ENCODE data around the gene HACD1. TPM values are rescaled to one million over a fixed set of nuclear protein-coding genes. Genes with fewer than 3 reads are reported as not detected.
A peak's percentile ranks its signal among the peaks of the same experiment; 100 is the strongest.
"Not testable (repeated sequence)": the region's sequence is repeated elsewhere in the genome, so short reads cannot be mapped to it uniquely, and the experiment has no call there.

The HACD1 gene
- polyA plus RNA-seq, 3 donors, result 13.1 to 15.9 (median 13.7) TPM

DNA sequence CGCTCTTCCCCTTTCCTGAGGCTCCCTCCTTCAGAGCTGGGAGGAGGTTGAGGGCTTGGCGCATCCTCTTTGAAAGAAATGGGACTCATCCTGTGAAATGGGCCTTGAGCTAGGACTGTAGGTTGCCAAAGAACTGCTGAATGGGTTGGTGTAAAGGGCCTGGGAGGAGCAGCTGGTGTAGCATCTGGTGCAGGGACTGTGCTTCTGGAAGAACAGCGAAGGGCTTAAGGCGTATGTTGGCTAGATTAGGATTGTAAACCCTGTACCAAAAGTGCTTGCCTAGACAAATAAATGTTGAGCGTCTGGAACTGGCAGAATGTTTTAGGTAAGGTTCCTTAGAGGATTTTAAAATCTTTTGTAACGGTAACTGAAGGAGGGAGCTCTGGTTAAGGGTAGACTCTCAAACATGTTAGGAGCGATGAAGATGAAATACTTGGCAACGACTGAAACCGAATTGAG is 27.3 kb upstream of the HACD1 start:
- peak; percentile 4 for DNase-seq

DNA sequence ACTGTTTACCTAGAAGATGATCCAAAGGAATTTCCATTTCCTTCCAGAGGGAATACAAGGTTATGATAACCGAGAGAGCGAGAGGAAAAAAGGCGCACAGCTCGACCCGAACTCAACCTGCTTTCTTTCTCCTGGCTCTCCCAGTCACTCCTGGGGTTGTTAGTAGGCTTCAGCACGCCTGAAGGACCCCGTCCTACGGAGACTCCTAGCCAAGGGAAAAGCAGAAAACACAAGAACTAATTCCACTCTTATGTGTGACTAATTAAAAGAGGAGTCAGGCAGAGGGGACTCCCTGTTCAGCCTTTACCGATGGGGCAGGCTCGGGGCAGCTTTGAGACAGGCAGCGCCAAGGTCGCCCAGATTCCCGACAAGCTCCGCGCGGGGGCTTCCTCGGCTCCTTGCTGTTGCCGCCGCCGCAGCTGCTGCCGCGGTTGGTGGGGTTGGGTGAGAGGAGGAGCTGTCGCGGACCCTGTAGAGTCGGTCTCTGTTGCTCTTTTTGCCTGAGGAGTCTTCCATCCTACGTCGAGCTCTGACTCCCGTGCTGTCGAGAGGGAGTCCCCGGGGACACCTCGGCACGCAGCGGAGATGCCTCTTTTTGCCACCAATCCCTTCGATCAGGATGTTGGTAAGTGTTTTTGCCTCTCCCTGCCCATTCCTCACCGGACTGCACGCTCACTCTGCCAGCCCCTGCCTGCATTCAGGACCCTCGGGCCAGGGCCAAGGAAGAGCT is 26.7 kb upstream of the HACD1 start, which contains the start of gene STAM:
Gene STAM, plus strand, starts transcription at position 397 of the 730 bp plus-strand sequence. Its CDS starts 189 bp downstream, at position 586.
- peak; percentile 93 for DNase-seq

DNA sequence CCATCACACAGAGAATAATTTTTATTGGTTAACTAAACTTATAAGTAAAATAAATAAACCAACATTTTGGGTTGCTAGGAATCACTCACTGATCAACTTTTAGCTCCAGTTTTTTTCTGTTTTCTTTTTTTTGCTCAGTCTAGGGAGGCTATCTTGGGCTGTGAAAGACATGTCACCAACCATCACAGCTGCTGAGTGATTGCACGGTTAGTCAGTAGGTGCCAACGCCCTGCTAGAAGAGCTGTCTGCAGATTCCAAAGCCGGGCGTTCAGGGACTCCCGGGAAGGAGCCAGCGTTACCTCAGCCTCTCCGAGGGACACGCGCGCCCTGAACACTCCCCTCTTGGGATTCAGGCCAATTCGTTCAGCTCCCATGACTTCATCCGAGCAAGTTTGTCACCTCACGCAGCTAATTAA is 26.2 kb upstream of the HACD1 start:
- DNase-seq, result no peak

DNA sequence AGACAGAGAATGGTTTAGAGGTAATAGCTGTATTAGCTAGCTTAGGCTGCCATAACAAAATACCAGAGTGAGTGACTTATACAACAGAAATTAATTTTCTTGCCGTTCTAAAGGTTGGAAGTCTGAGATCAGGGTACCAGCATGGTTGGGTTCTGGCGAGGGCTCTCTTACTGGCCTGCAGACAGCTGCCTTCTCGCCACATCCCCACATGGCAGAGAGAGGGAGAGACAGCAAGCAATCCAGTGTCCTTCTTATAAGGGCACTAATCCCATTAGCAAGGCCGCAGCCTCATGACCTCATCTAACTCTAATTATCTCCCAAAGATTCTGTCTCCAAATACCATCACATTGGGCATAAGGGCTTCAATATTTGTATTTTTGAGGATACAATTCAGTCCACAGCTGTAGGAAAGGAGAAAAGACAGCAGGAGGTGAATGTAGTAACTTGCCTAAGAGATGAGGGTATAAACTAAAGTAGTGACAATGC is 23.2 kb upstream of the HACD1 start:
- DNase-seq, result no peak

DNA sequence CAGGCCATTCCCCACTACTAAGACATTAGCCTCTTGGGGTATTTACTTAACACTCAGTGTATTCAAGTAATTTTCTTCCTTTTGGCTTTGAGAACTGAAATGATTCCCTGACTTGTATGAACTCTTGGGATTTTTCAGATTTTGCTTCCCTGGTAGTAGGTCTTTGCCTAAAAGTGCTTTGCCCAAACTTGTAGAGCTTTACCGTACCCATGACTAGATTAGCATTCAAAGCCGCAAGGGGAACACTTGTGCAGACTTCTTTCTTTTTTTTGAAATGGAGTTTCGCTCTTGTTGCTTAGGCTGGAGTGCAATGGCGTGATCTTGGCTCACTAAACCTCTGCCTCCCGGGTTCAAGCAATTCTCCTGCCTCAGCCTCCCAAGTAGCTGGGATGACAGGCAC is 20.7 kb upstream of the HACD1 start:
- no peak for DNase-seq

DNA sequence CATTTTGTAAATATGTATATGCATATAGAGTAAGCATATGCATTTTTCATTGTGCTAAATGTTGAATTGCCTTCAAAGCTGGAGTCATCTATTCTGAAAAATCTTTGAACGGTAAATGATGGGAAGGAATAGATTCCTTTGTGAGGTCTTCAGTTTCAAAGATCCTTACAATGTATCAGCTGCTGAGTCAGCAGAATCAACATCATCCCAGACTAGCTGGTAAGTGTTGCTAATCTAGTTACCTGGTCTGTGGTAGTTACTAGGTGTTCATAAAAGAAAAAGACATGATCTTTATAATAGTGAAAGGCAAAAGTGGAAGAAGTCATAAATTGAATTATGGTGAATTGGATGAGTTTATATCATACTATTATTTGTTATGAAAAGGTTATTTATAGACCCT is 16.2 kb upstream of the HACD1 start:
- no peak for DNase-seq

DNA sequence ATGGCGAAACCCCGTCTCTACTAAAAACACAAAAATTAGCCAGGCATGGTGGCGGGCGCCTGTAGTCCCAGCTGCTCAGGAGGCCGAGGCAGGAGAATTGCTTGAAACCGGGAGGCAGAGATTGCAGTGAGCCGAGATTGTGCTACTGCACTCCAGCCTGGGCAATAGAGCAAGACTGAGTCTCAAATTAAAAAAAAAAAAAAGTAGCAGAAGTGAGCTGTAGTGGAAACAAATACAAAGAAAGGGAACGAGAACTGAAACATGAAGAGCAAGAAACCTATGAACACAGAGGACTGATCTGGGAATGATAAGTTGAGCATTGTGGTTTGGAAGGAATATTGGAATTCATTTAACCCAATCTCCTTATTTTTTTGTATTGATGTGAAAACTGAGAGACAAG is 15.4 kb upstream of the HACD1 start:
- DNase-seq, result not testable (repeated sequence)

DNA sequence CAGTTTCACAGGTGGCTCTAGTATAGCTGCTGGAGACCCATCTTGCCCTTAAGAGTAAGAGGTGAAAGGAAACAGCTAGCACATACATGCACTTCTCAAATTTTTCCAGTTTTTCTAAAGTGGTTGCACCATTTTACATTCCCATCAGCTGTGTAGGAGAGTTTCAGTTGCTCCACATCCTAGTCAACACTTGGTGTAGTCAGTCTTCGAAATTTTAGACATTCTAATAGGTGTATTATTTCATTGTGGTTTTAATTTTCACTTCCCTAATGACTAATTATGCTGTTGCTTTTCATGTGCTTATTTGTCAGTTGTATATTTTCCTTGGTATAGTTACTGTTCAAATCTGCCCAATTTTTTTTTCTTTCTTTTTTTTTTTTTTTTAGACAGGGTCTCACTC is 9.5 kb upstream of the HACD1 start:
- no peak for DNase-seq

DNA sequence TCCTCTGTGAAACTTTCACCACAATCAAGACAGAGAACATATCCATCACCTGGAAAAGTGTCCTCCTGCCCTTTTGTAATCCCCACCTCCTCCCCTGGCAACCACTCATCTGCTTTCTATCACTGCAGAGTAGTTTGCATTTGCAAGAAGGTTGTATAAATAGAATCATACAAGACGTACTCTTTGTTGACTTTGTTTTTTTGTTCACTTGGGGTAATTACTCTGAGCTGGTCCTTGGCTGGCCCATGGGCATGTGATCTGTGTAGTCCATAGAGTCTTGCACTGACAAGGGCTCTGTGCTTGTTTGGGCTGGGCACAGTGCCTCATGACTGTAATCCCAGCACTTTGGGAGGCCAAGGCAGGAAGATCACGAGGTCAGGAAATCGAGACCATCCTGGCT is 7.8 kb upstream of the HACD1 start:
- DNase-seq, result no peak

DNA sequence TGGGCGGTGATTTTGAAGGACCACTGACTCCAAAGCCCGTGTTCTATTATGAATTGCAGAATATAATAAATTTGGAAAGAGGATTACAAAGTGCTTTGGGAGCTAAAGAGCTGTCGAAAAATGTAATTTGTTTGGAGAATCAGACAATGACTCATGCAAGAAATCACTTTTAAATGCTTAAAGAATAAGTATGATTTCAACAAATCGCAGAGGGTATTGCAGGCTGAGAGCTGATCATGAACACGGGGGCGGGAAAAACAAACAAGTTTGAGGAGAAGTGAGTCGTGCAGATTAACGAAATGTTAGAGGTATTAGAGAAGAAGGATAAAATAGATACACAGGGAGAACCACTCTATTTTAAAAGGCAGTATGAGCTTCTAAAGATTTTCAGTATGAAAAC is 4.9 kb upstream of the HACD1 start:
- DNase-seq, result no peak

DNA sequence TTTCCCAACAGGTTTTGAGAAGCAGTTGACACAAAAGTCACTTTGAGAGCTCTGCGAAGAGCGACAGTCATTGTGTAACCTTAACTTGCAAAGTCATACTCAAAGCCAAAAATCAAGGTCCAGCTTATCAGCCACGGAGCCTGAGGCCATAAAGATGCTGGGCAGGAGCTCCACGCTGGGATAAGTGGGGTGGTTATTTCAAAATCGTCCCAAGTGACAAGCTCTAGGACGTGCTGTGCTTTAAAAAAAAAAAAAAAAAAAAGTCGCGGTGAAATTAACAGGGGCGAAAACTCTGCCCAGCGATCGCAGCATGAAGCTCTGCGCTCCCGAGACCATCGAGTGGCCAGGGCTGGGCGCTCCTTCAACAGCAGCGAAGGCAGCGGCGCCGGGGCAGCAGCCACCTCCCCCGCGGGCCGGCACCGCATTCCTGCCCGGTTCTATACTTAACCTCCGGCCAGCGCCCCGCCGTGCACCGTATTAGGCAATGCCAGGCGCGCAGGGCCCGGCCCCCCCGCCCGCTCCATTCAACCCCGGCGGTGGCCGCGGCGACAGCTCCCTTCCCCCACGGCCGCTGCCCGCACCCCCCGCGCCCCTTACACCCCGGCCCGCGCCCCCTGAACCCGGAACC is 657 bp downstream of the HACD1 start:
- DNase-seq, result peak; percentile 57

DNA sequence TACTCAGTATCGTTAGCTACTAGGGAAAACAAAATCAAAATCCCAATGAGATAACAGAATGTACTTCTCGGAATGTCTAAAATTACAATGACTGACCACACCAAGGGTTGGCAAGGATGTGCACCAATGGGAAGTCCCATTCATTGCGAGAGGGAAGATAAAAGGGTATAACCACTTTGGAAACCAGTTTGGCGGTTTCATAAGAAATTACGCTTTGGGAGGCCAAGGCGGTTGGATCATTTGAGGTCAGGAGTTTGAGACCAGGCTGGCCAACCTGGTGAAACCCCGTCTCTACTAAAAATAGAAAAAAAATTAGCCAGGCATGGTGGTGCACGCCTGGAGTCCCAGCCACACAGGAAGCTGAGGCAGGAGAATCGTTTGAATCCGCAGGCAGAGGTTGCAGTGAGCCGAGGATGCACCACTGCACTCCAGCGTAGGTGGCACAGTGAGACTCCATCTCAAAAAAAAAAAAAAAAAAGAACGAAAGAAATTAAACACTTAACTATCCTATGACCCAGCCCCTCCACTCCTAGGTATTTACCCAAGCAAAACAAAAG is 7.6 kb downstream of the HACD1 start:
- no peak for DNase-seq

DNA sequence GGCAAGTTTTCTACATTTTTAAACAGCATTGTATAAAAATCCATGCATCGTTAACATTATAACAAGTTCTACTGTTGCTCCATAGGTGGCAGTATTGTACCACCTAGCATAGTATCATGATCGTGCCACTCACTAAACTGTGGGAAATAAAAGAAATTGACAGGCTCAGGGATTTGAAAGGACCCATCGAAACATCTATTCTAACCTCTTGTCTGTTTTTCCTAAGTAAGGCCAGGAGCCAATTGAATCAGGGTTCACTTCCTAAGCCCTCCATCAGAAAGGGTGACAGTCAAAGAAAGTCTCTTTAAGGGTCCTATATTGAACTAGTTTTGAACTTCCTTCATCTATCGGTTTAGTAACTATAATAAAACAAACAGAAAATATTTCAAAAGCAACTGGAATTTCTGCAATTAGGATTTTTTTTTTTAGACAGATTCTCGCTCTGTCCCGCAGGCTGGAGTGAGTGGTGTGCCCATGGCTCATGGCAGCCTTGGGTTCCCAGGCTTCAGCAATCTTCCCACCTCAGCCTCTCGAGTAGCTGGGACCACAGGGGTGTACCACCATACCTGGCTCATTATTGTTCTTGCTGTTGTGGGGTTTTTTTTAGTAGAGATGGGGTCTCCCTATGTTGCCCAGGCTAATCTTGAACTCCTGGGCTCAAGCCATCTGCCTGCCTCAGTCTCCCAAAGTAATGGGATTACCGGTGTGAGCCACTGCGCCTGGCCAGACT is 9.4 kb downstream of the HACD1 start:
- DNase-seq, result peak; percentile 27

DNA sequence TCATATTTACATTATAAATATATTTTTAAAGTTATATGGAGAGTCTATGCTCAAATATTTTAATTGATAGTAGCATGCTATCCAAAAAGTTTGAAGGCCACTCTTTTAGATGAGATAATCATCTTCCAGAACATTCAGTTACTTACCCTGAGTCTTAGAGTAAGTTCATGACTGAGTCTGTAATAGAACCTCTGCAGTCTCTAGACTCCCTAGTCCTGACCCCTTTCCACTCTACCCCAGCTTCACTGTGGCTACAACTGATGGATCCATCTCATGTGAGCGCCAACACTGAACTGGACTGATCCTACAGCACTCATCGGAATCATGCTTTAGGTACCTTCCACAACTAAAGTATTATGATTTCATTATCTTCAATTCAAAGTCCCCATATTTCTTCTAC is 10.1 kb downstream of the HACD1 start:
- DNase-seq, result no peak

DNA sequence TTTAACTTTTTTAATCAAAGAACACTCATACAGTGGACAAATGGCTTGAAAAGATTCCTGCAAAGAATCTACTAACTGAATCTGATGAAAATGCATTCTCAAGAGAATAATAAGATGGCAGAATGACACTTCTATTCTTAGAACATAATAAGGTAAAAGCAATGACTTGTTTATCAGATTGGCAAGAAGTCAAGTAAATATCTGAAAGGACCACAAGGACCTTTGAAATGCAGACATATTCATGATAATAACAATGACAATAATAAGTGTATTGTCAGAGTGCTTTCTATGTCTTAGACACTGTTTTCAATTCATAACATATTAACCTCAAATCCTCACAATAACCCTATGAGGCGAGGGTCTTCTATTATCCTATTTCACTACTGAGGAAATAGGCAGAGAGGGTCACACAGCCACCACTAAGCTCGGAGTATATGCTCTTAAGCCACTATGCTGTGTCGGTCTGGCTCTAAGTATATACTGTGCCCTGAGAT is 10.6 kb downstream of the HACD1 start:
- DNase-seq, result no peak

DNA sequence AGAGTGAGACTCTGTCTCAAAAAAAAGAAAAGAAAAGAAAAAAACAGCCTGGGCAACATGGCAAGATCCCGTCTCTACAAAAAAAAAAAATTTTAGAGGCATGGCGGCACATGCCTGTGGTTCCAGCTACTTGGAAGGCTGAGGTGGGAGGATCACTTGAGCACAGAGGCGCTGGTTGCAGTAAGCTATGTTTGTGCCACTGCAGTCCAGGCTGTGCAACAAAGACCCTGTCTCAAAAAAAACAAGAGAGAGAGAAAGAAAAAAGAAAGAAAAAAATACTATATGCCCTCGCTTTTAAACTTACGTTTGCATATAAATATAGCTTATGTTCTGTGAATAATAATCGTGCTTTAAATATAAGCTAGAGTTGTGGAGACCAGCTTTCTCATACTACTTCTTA is 11.2 kb downstream of the HACD1 start:
- no peak for DNase-seq

DNA sequence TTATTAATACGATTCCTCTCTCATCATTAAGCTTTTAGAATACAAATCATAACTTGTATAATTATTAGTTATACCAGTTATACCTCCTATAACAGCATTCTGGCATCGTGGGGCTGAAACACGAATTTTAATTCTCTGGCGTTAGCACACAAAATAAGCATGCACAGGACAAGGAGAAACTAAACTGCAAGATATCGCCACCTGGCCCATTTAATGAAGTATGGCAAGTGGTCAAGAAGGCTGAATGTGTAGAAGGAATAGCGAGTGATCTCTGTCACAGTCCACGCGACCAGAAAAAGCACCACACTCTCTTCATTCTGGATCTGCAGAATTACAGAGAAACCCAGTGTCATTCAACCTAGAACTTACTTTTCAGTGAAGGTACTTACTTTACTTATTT is 18.1 kb downstream of the HACD1 start:
- DNase-seq, result peak; percentile 21

DNA sequence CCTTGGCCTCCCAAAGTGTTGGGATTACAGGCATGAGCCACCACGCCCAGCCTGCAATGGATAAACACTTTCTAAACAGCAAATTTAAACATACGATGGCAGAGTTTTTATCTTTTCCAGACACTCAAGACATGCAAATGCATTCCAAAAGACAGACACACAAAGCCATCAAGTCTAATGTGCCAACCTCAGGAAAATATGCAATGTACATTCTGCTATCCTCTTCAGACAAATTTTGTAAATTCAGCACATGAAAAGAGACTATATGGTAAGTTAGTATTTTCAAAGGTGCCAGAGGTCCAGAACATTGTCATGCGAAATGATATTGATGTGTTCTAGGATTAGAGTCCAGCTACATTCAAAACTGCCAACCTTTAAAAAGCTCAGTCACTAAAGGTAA is 19.8 kb downstream of the HACD1 start:
- DNase-seq, result no peak

DNA sequence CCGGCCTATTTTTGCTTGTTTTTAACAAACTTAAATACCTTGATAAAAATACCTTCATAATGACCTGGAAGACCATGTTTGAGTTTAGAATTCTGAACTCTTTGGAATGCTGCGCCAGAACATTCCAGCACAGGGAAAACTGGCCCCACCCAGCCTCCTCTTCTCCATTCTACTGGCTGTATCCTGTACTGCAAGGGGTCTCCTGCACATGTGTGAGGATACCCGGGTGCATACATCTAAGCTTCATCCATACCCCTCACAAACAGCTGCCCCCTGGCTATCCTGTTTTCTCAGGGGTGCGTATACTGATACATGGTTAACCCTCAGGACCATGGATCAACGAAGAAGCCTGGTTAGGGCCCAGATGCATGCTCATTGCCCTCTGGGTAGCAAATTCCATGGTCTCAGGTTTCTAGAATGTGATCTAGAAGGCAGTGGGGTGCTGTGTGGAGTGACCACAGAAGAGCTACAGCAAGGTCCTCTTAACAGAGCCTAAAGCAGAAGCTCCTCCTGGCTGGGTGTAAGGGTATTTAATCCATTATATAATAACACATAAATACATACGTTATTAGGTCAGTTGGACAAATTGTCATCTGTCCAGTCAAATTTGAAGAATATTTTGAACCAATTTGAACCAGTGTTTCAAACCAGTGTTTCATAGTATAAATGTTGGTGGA is 26.1 kb downstream of the HACD1 start:
- no peak for DNase-seq

DNA sequence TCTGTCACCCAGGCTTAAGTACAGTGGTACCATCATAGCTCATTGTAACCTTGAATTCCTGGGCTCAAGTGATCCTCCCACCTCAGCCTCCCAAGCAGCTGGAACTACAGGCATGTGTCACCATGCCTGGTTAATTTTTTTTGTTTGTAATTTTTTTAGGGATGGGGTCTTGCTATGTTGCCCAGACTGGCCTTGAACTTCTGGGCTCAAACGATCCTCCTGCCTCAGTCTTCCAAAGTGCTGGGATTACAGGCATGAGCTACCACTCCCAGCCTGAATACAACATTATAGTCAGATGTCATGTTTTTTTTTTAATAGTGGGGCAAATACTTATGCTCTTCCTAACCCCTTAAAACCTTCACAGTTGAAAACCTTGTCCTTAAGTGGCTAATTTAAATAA is 27.9 kb downstream of the HACD1 start:
- not testable (repeated sequence) for DNase-seq

DNA sequence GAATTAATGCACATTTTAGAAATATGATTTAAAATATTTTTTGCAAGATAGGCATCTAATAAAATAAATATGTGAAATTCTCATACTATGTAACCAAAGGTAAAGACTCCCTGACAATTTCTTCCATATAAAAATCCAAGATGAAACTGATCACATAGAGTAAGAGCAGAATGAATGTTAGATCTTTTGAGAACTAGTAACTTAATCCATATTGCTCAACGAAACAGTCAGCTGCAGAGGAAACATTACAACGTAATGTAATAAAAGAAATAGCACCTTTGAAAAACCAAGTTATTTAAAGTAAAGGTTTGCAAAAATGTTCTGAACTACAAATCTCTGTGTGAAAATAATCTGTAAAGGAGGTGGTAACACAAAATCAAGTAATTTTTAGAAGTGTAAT is 28.8 kb downstream of the HACD1 start:
- DNase-seq, result no peak

DNA sequence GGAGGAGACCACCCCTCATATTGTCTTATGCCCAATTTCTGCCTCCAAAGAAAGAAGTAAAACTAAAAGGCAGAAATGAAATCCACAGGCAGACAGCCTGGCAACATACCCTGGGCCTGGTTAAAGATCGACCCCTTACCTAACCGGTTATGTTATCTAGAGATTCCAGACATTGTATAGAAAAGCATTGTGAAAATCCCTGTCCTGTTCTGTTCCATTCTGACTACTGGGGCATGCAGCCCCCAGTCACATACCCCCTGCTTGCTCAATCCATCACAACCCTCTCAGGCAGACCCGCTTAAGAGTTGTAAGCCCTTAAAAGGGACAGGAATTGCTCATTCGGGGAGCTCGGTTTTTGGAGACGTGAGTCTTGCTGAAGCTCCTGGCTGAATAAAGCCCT is 29.9 kb downstream of the HACD1 start:
- not testable (repeated sequence) for DNase-seq

Data from renal pelvis (tissue), 4 donors.